ENCODE results near the gene CEP63. TPM values are rescaled to one million over a fixed set of nuclear protein-coding genes. Genes with fewer than 3 reads are reported as not detected.
"Not testable (repeated sequence)": the region's sequence is repeated elsewhere in the genome, so short reads cannot be mapped to it uniquely, and the experiment has no call there.

Gene CEP63
- total RNA-seq, 1 donor from 2014 or later, result 16.8 TPM

- Mint-ChIP-seq H3K9me3 (ENCODE audit: unreplicated experiment) (no peaks in the 10 kb centered on the region), H3K27me3 (ENCODE audit: unreplicated experiment) (peaks cover 3% of the 10 kb centered on the region), H3K36me3 (ENCODE audit: low read depth, unreplicated experiment) (no peaks in the 10 kb centered on the region), H3K4me1 (ENCODE audit: unreplicated experiment) (peaks cover 5% of the 10 kb centered on the region), H3K4me3 (ENCODE audit: unreplicated experiment) (no peak overlapping the region), H3K27ac (ENCODE audit: unreplicated experiment) (no peak overlapping the region)
- no peak for DNase-seq (ENCODE audit: low spot score)
- no peak for TF ChIP-seq CTCF (IDR thresholded peaks at IDR 0.05; ENCODE audit: unreplicated experiment)
Observed at GRCh38 chr3:134579141-134579665, 93.3 kb downstream of the CEP63 start.

- H3K36me3 Mint-ChIP-seq (ENCODE audit: low read depth, unreplicated experiment), result no peaks in the 10 kb centered on the region
- H3K4me1 Mint-ChIP-seq (ENCODE audit: unreplicated experiment), result no peaks in the 10 kb centered on the region
- H3K27me3 Mint-ChIP-seq (ENCODE audit: unreplicated experiment), result peaks cover 5% of the 10 kb centered on the region
- no peak overlapping the region for H3K4me3 Mint-ChIP-seq (ENCODE audit: unreplicated experiment)
- DNase-seq (ENCODE audit: low spot score), result no peak
- no peak overlapping the region for H3K27ac Mint-ChIP-seq (ENCODE audit: unreplicated experiment)
- no peaks in the 10 kb centered on the region for H3K9me3 Mint-ChIP-seq (ENCODE audit: unreplicated experiment)
- TF ChIP-seq CTCF (IDR thresholded peaks at IDR 0.05; ENCODE audit: unreplicated experiment), result no peak
Observed at GRCh38 chr3:134590766-134591165, 104.9 kb downstream of the CEP63 start.

- Mint-ChIP-seq H3K9me3 (ENCODE audit: unreplicated experiment) (no peaks in the 10 kb centered on the region), H3K27ac (ENCODE audit: unreplicated experiment) (no peak overlapping the region), H3K27me3 (ENCODE audit: unreplicated experiment) (peaks cover 4% of the 10 kb centered on the region), H3K4me1 (ENCODE audit: unreplicated experiment) (peaks cover 7% of the 10 kb centered on the region), H3K4me3 (ENCODE audit: unreplicated experiment) (no peak overlapping the region), H3K36me3 (ENCODE audit: low read depth, unreplicated experiment) (no peaks in the 10 kb centered on the region)
- no peak for DNase-seq (ENCODE audit: low spot score)
- TF ChIP-seq CTCF (IDR thresholded peaks at IDR 0.05; ENCODE audit: unreplicated experiment), result no peak
Observed at GRCh38 chr3:134592806-134593205, 106.9 kb downstream of the CEP63 start.

GRCh38 chr3:134594331-134594741 is 108.5 kb downstream of the CEP63 start:
- peaks cover 8% of the 10 kb centered on the region for H3K4me1 Mint-ChIP-seq (ENCODE audit: unreplicated experiment)
- no peak overlapping the region for H3K4me3 Mint-ChIP-seq (ENCODE audit: unreplicated experiment)
- TF ChIP-seq CTCF (IDR thresholded peaks at IDR 0.05; ENCODE audit: unreplicated experiment), result no peak
- H3K27ac Mint-ChIP-seq (ENCODE audit: unreplicated experiment), result no peak overlapping the region
- no peaks in the 10 kb centered on the region for H3K9me3 Mint-ChIP-seq (ENCODE audit: unreplicated experiment)
- DNase-seq (ENCODE audit: low spot score), result no peak
- no peaks in the 10 kb centered on the region for H3K36me3 Mint-ChIP-seq (ENCODE audit: low read depth, unreplicated experiment)
- H3K27me3 Mint-ChIP-seq (ENCODE audit: unreplicated experiment), result peaks cover 1% of the 10 kb centered on the region

- H3K9me3 Mint-ChIP-seq (ENCODE audit: unreplicated experiment); H3K4me1 Mint-ChIP-seq (ENCODE audit: unreplicated experiment); H3K36me3 Mint-ChIP-seq (ENCODE audit: low read depth, unreplicated experiment); H3K27ac Mint-ChIP-seq (ENCODE audit: unreplicated experiment); DNase-seq (ENCODE audit: low spot score); H3K4me3 Mint-ChIP-seq (ENCODE audit: unreplicated experiment); H3K27me3 Mint-ChIP-seq (ENCODE audit: unreplicated experiment): not testable (repeated sequence)
Observed at GRCh38 chr3:134594986-134595385, 109.1 kb downstream of the CEP63 start.
